HCT116 (cell line): Measurements from ENCODE around the gene ZNF146.
"Not testable (repeated sequence)": the region's sequence is repeated elsewhere in the genome, so short reads cannot be mapped to it uniquely, and the experiment has no call there.

Experiments used
- ATF3 ChIP-seq: IDR thresholded peaks from 2 replicates; pipeline ENCODE4 v1.6.1; 2012
- CTCF ChIP-seq, 3 experiments: fragments of 200-600 bp in 1 of 3; sonication (generic) in 1 of 3; IDR thresholded peaks in 2 of 3; conservative IDR thresholded peaks in 1 of 3; 2 replicates each; pipeline ENCODE4 v1.5.1; 2012 to 2017; ENCODE audit warnings: low read depth in 2 of 3, low read length in 2 of 3, antibody characterized with exemption in 1 of 3, borderline replicate concordance in 1 of 3, control low read depth in 1 of 3, mild to moderate bottlenecking in 1 of 3, mixed read lengths in 1 of 3, mixed run types in 1 of 3, moderate library complexity in 1 of 3; ENCODE audit not compliant: insufficient read depth in 1 of 3
- EZH2phosphoT487 ChIP-seq: fragments of 200-600 bp; IDR thresholded peaks from 2 replicates; pipeline ENCODE4 v1.6.1; 2018; ENCODE audit warnings: antibody characterized with exemption, borderline replicate concordance
- FOSL1 ChIP-seq: IDR thresholded peaks from 2 replicates; pipeline ENCODE4 v1.6.1; 2012; ENCODE audit warnings: low read depth
- JUND ChIP-seq: IDR thresholded peaks from 2 replicates; pipeline ENCODE4 v1.6.1; 2012
- MAX ChIP-seq: IDR thresholded peaks from 2 replicates; pipeline ENCODE4 v1.6.1; 2012
- POLR2A ChIP-seq: IDR thresholded peaks from 2 replicates; pipeline ENCODE4 v1.7.0; 2011; ENCODE audit warnings: borderline replicate concordance; ENCODE audit not compliant: insufficient read depth, insufficient read length; ENCODE audit errors: extremely low read depth
- POLR2AphosphoS5 ChIP-seq: IDR thresholded peaks from 2 replicates; pipeline ENCODE4 v1.6.1; 2011; ENCODE audit warnings: mild to moderate bottlenecking, low read depth, low read length, moderate library complexity
- RAD21 ChIP-seq: IDR thresholded peaks from 2 replicates; pipeline ENCODE4 v1.6.1; 2012; ENCODE audit warnings: low read depth, mild to moderate bottlenecking
- SIN3A ChIP-seq: IDR thresholded peaks from 2 replicates; pipeline ENCODE4 v1.6.1; 2012; ENCODE audit warnings: low read depth
- SP1 ChIP-seq: IDR thresholded peaks from 2 replicates; pipeline ENCODE4 v1.6.1; 2012; ENCODE audit warnings: low read depth
- SRF ChIP-seq: IDR thresholded peaks from 2 replicates; pipeline ENCODE4 v1.6.1; 2012; ENCODE audit warnings: low read depth
- YY1 ChIP-seq: IDR thresholded peaks from 2 replicates; pipeline ENCODE4 v1.6.1; 2011; ENCODE audit warnings: low read length, low read depth, moderate library complexity, mild to moderate bottlenecking; ENCODE audit not compliant: insufficient replicate concordance; ENCODE audit errors: extremely low read depth

GRCh38 chr19:36269295-36269694 is 54.4 kb downstream of the ZNF146 start:
- TF ChIP-seq SIN3A; CTCF (IDR thresholded peaks at IDR 0.05 in 2 of 3, conservative IDR thresholded peaks at IDR 0.05 in 1 of 3; ENCODE audit: borderline replicate concordance in 1 of 3, insufficient read depth in 1 of 3, low read depth in 2 of 3, low read length in 2 of 3); EZH2phosphoT487; ATF3; JUND; POLR2AphosphoS5; SRF; MAX; SP1; YY1; FOSL1; POLR2A; RAD21: not testable (repeated sequence)
